HG02840 (cell line): ENCODE measurements around the gene EFNB2.

Source experiments
- ATAC-seq: cut with Tn5 transposase; IDR thresholded peaks from one replicate; pipeline ENCODE4 v1.9.1; 2021; ENCODE audit warnings: mild to moderate bottlenecking, moderate library complexity, moderate number of reproducible peaks; ENCODE audit not compliant: unreplicated experiment, low FRiP score

The EFNB2 gene

GRCh38 chr13:106466691-106467426 lies 68.6 kb downstream of the EFNB2 start:
- no peak for ATAC-seq

- no peak for ATAC-seq
These were observed 71.4 kb downstream of the EFNB2 start for GRCh38 chr13:106464076-106464475.

- ATAC-seq = no peak
These were observed 72.8 kb downstream of the EFNB2 start for GRCh38 chr13:106462710-106463109.

- ATAC-seq = no peak
These were observed 79.7 kb downstream of the EFNB2 start for GRCh38 chr13:106455777-106456176.

GRCh38 chr13:106455190-106455589 lies 80.3 kb downstream of the EFNB2 start:
- no peak for ATAC-seq

GRCh38 chr13:106453101-106453500 lies 82.4 kb downstream of the EFNB2 start:
- no peak for ATAC-seq

- no peak for ATAC-seq
These were observed 84.5 kb downstream of the EFNB2 start for GRCh38 chr13:106450991-106451390.

- ATAC-seq = no peak
These were observed 86.4 kb downstream of the EFNB2 start for GRCh38 chr13:106449096-106449495.

- ATAC-seq = no peak
These were observed 89.5 kb downstream of the EFNB2 start for GRCh38 chr13:106445996-106446395.

- no peak for ATAC-seq
These were observed 91.7 kb downstream of the EFNB2 start for GRCh38 chr13:106443607-106444322.

- ATAC-seq = no peak
These were observed 94.6 kb downstream of the EFNB2 start for GRCh38 chr13:106440866-106441265.
